ENCODE measurements around the gene FAM151A.

Gene FAM151A

GRCh38 chr1:54604051-54604450, 19.3 kb downstream of the FAM151A start:
- no peak for DNase-seq (ENCODE audit: low spot score)

- DNase-seq (ENCODE audit: low spot score): no peak
Measured at GRCh38 chr1:54603241-54603640, 20.1 kb downstream of the FAM151A start.

- no peak for DNase-seq (ENCODE audit: low spot score)
Measured at GRCh38 chr1:54602554-54602953, 20.8 kb downstream of the FAM151A start.

GRCh38 chr1:54601730-54602129, 21.6 kb downstream of the FAM151A start:
- DNase-seq (ENCODE audit: low spot score): no peak

GRCh38 chr1:54600947-54601721, 22.2 kb downstream of the FAM151A start:
- no peak for DNase-seq (ENCODE audit: low spot score)

GRCh38 chr1:54599211-54599823, 24.0 kb downstream of the FAM151A start:
- DNase-seq (ENCODE audit: low spot score): no peak

GRCh38 chr1:54597455-54598030, 25.8 kb downstream of the FAM151A start:
- DNase-seq (ENCODE audit: low spot score): no peak

GRCh38 chr1:54596756-54597155, 26.6 kb downstream of the FAM151A start:
- DNase-seq (ENCODE audit: low spot score): no peak

- no peak for DNase-seq (ENCODE audit: low spot score)
Measured at GRCh38 chr1:54595956-54596498, 27.3 kb downstream of the FAM151A start.

- no peak for DNase-seq (ENCODE audit: low spot score)
Measured at GRCh38 chr1:54594463-54594862, 28.9 kb downstream of the FAM151A start.

GRCh38 chr1:54593571-54594160, 29.7 kb downstream of the FAM151A start:
- no peak for DNase-seq (ENCODE audit: low spot score)

- DNase-seq (ENCODE audit: low spot score): no peak
Measured at GRCh38 chr1:54591127-54591756, 32.1 kb downstream of the FAM151A start.

GRCh38 chr1:54588377-54588776, 34.9 kb downstream of the FAM151A start:
- no peak for DNase-seq (ENCODE audit: low spot score)

- DNase-seq (ENCODE audit: low spot score): no peak
Measured at GRCh38 chr1:54585181-54586066, 37.9 kb downstream of the FAM151A start.

GRCh38 chr1:54584575-54584974, 38.8 kb downstream of the FAM151A start:
- no peak for DNase-seq (ENCODE audit: low spot score)

- no peak for DNase-seq (ENCODE audit: low spot score)
Measured at GRCh38 chr1:54583871-54584270, 39.5 kb downstream of the FAM151A start.

- no peak for DNase-seq (ENCODE audit: low spot score)
Measured at GRCh38 chr1:54583307-54583686, 40.0 kb downstream of the FAM151A start.

GRCh38 chr1:54582566-54583306, 40.6 kb downstream of the FAM151A start:
- DNase-seq (ENCODE audit: low spot score): no peak

- DNase-seq (ENCODE audit: low spot score): no peak
Measured at GRCh38 chr1:54581621-54582035, 41.7 kb downstream of the FAM151A start.

GRCh38 chr1:54580856-54581550, 42.3 kb downstream of the FAM151A start:
- no peak for DNase-seq (ENCODE audit: low spot score)
